HepG2 (cell line): ENCODE results near the gene EPN2. TPM values are rescaled to one million over a fixed set of nuclear protein-coding genes. Genes with fewer than 3 reads are reported as not detected.

Experiments
- CCAR2 ChIP-seq: fragments of 200-400 bp; formaldehyde crosslinking; optimal IDR thresholded peaks from 2 replicates; pipeline ENCODE3; 2018; ENCODE audit warnings: low read depth, mild to moderate bottlenecking, low read length, moderate library complexity
- CCDC6 ChIP-seq: sonication (generic); formaldehyde crosslinking; IDR thresholded peaks from 2 replicates; pipeline ENCODE4 v1.8.1; 2022; ENCODE audit warnings: mild to moderate bottlenecking, missing genetic modification reagents, moderate library complexity
- HNRNPUL1 ChIP-seq: fragments of 200-400 bp; formaldehyde crosslinking; IDR thresholded peaks from 2 replicates; pipeline ENCODE4 v1.6.1; 2017; ENCODE audit warnings: low read depth, mild to moderate bottlenecking, low read length, moderate library complexity
- MAFK ChIP-seq, 2 experiments: IDR thresholded peaks in 1 of 2; conservative IDR thresholded peaks in 1 of 2; 2 replicates each; pipeline ENCODE4 v1.6.1; 2011; ENCODE audit warnings: improper control_type of control experiment in 2 of 2, low read length in 2 of 2
- NCOA5 ChIP-seq: sonication (generic); formaldehyde crosslinking; IDR thresholded peaks from 2 replicates; pipeline ENCODE4 v1.4.0; 2020; ENCODE audit warnings: missing genetic modification reagents
- NKX3-1 ChIP-seq: sonication (generic); formaldehyde crosslinking; IDR thresholded peaks from 2 replicates; pipeline ENCODE4 v1.5.0; 2020; ENCODE audit warnings: missing genetic modification reagents
- NR1H2 ChIP-seq: sonication (generic); formaldehyde crosslinking; IDR thresholded peaks from 2 replicates; pipeline ENCODE4 v1.8.1; 2022; ENCODE audit warnings: low read depth, missing genetic modification reagents, borderline replicate concordance
- NR3C1 ChIP-seq: sonication (generic); formaldehyde crosslinking; IDR thresholded peaks from 2 replicates; pipeline ENCODE4 v1.4.0; 2020; ENCODE audit warnings: missing genetic modification reagents
- PHF8 ChIP-seq: sonication (generic); formaldehyde crosslinking; IDR thresholded peaks from 2 replicates; pipeline ENCODE4 v1.5.0; 2020; ENCODE audit warnings: missing genetic modification reagents
- RAD21 ChIP-seq: fragments of 450-650 bp; formaldehyde crosslinking; IDR thresholded peaks from 2 replicates; pipeline ENCODE4 v1.5.0; 2020; ENCODE audit warnings: mild to moderate bottlenecking
- RARG ChIP-seq: sonication (generic); formaldehyde crosslinking; IDR thresholded peaks from 2 replicates; pipeline ENCODE4 v1.4.0; 2020; ENCODE audit warnings: low read depth, mild to moderate bottlenecking, missing genetic modification reagents
- SALL1 ChIP-seq: sonication (generic); formaldehyde crosslinking; IDR thresholded peaks from 2 replicates; pipeline ENCODE4 v1.8.0; 2022; ENCODE audit warnings: mild to moderate bottlenecking, missing genetic modification reagents
- SRF ChIP-seq: IDR thresholded peaks from 2 replicates; pipeline ENCODE4 v1.6.1; 2011; ENCODE audit warnings: mild to moderate bottlenecking, low read depth, low read length, moderate library complexity
- TCF7 ChIP-seq: sonication (generic); IDR thresholded peaks from 2 replicates; pipeline ENCODE4 v1.6.1; 2016; ENCODE audit warnings: antibody characterized with exemption, low read depth
- YEATS4 ChIP-seq: sonication (generic); formaldehyde crosslinking; IDR thresholded peaks from 2 replicates; pipeline ENCODE4 v1.4.0; 2020; ENCODE audit warnings: missing genetic modification reagents, borderline replicate concordance
- ZNF124 ChIP-seq: sonication (generic); formaldehyde crosslinking; IDR thresholded peaks from 2 replicates; pipeline ENCODE4 v1.4.0; 2020; ENCODE audit warnings: missing genetic modification reagents
- ZNF773 ChIP-seq: sonication (generic); formaldehyde crosslinking; IDR thresholded peaks from 2 replicates; pipeline ENCODE4 v1.4.0; 2020; ENCODE audit warnings: missing genetic modification reagents, borderline replicate concordance
- ZNF839 ChIP-seq: sonication (generic); formaldehyde crosslinking; IDR thresholded peaks from 2 replicates; pipeline ENCODE4 v1.4.0; 2020; ENCODE audit warnings: missing genetic modification reagents, mild to moderate bottlenecking, borderline replicate concordance
- polyA plus RNA-seq, 8 experiments: library from polyadenylated mRNA; depleted of rRNA in 3 of 8; stranded (reverse) in 7 of 8; unstranded in 1 of 8; fragments of >200 nt; fragmentation: Illumina TruSeq in 4 of 8; extraction: Trizol in 4 of 8; gene quantifications; 2 replicates each; pipeline versions ENCODE4 v1.2.1 to v1.2.3, GENCODE V29; 2011 to 2016; ENCODE audit warnings: low read depth in 4 of 8, missing spikeins in 1 of 8, mixed read lengths in 1 of 8; ENCODE audit not compliant: insufficient read depth in 1 of 8
- total RNA-seq, 5 experiments: library from RNA; depleted of rRNA; stranded (reverse); fragments of >200 nt; fragmentation: Illumina TruSeq; extraction: Trizol; gene quantifications; 2 replicates each; pipeline ENCODE4 v1.2.3, GENCODE V29; 2016; ENCODE audit warnings: low read depth in 1 of 5
- TF ChIP-seq, protein P1 (sequence below): sonication (generic); formaldehyde crosslinking; IDR thresholded peaks from 2 replicates; pipeline ENCODE4 v1.4.0; 2020; ENCODE audit warnings: mild to moderate bottlenecking, missing genetic modification reagents, borderline replicate concordance
- TF ChIP-seq, protein P2 (sequence below), 2 experiments: fragments of 450-650 bp in 1 of 2; sonication (generic) in 1 of 2; formaldehyde crosslinking; IDR thresholded peaks; 2 replicates each; pipeline versions ENCODE4 v1.5.0 to v1.8.0; 2020 to 2022; ENCODE audit warnings: mild to moderate bottlenecking in 1 of 2, missing genetic modification reagents in 1 of 2
- TF ChIP-seq, protein P3 (sequence below): IDR thresholded peaks from 2 replicates; pipeline ENCODE4 v1.6.1; 2016
- TF ChIP-seq, protein P4 (sequence below): sonication (generic); formaldehyde crosslinking; IDR thresholded peaks from 2 replicates; pipeline ENCODE4 v1.8.0; 2022; ENCODE audit warnings: mild to moderate bottlenecking, missing genetic modification reagents, moderate library complexity

Gene EPN2
- total and polyA plus RNA-seq, 2 of the 13 experiments (the other 11 are each of a cell fraction or from before 2014, with no cell fraction given): 7.8 to 19.2 TPM

DNA sequence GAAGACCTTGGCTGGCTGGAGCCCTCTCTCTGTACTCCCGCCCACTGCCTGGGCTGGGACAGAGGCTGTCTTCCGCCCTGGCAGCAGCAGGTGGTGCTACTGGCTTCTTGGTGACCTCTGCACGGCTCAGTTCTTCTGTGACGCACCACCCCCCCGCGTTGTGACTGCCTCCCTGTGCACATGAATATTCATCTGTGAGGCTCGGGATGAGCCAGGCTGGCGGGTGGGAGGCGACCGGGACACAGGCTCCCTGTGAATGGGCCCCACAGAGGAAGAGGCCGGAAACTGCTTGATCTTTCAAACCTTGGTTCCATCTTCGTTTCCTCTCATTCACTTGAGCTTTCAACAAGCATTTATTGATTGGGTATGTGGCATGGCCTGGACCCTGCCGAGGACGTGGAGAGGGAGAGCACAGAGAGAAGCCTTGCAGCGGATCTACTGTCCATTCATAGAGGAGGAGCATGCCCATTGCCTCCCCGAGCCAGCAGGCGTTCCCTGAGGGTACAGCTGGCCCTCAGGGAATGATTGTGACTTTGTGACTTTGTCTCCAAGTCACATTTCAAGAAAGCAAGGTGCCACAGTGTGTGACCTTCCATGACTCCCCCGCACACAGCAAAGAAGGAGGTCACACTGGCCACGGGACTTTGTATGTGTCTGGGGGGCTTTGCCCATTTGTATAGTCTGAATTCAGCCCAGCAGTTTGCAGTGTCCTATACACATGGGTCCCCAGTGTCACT lies 80.4 kb downstream of the EPN2 start (continued):
- TF ChIP-seq, protein P1, sequence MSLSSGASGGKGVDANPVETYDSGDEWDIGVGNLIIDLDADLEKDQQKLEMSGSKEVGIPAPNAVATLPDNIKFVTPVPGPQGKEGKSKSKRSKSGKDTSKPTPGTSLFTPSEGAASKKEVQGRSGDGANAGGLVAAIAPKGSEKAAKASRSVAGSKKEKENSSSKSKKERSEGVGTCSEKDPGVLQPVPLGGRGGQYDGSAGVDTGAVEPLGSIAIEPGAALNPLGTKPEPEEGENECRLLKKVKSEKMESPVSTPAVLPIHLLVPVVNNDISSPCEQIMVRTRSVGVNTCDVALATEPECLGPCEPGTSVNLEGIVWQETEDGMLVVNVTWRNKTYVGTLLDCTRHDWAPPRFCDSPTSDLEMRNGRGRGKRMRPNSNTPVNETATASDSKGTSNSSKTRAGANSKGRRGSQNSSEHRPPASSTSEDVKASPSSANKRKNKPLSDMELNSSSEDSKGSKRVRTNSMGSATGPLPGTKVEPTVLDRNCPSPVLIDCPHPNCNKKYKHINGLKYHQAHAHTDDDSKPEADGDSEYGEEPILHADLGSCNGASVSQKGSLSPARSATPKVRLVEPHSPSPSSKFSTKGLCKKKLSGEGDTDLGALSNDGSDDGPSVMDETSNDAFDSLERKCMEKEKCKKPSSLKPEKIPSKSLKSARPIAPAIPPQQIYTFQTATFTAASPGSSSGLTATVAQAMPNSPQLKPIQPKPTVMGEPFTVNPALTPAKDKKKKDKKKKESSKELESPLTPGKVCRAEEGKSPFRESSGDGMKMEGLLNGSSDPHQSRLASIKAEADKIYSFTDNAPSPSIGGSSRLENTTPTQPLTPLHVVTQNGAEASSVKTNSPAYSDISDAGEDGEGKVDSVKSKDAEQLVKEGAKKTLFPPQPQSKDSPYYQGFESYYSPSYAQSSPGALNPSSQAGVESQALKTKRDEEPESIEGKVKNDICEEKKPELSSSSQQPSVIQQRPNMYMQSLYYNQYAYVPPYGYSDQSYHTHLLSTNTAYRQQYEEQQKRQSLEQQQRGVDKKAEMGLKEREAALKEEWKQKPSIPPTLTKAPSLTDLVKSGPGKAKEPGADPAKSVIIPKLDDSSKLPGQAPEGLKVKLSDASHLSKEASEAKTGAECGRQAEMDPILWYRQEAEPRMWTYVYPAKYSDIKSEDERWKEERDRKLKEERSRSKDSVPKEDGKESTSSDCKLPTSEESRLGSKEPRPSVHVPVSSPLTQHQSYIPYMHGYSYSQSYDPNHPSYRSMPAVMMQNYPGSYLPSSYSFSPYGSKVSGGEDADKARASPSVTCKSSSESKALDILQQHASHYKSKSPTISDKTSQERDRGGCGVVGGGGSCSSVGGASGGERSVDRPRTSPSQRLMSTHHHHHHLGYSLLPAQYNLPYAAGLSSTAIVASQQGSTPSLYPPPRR: 0 out of 2 replicates have a peak, but pooled peaks have one; percentile 17
- no peak for TF ChIP-seq MAFK (conservative IDR thresholded peaks at IDR 0.05 in 1 of 2, IDR thresholded peaks at IDR 0.05 in 1 of 2; ENCODE audit: low read length in 2 of 2)
- no peak for TF ChIP-seq PHF8 (CRISPR knock-in tag)
- no peak for TF ChIP-seq SRF
- TF ChIP-seq NR1H2 (CRISPR knock-in tag): no peak
- TF ChIP-seq NKX3-1 (CRISPR knock-in tag): no peak
- TF ChIP-seq RAD21 (CRISPR knock-in tag): peak; percentile 95
- TF ChIP-seq NR3C1: no peak
- no peak for TF ChIP-seq ZNF124 (CRISPR knock-in tag)
- TF ChIP-seq, protein P2, sequence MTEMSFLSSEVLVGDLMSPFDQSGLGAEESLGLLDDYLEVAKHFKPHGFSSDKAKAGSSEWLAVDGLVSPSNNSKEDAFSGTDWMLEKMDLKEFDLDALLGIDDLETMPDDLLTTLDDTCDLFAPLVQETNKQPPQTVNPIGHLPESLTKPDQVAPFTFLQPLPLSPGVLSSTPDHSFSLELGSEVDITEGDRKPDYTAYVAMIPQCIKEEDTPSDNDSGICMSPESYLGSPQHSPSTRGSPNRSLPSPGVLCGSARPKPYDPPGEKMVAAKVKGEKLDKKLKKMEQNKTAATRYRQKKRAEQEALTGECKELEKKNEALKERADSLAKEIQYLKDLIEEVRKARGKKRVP (CRISPR knock-in tag; IDR thresholded peaks at IDR 0.05): no peak
- TF ChIP-seq RARG: no peak
- TF ChIP-seq, protein P3, sequence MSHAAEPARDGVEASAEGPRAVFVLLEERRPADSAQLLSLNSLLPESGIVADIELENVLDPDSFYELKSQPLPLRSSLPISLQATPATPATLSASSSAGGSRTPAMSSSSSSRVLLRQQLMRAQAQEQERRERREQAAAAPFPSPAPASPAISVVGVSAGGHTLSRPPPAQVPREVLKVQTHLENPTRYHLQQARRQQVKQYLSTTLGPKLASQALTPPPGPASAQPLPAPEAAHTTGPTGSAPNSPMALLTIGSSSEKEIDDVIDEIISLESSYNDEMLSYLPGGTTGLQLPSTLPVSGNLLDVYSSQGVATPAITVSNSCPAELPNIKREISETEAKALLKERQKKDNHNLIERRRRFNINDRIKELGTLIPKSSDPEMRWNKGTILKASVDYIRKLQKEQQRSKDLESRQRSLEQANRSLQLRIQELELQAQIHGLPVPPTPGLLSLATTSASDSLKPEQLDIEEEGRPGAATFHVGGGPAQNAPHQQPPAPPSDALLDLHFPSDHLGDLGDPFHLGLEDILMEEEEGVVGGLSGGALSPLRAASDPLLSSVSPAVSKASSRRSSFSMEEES (CRISPR knock-in tag): peak; percentile 29; the same call in 1 of the 2 replicates
- no peak for TF ChIP-seq TCF7
- TF ChIP-seq CCAR2: no peak
- TF ChIP-seq CCDC6: 0 out of 2 replicates have a peak, but pooled peaks have one; percentile 26
- peak; percentile 84 for TF ChIP-seq SALL1
- no peak for TF ChIP-seq HNRNPUL1
- TF ChIP-seq YEATS4 (CRISPR knock-in tag): no peak; the same call in 1 of the 2 replicates
- TF ChIP-seq, protein P4, sequence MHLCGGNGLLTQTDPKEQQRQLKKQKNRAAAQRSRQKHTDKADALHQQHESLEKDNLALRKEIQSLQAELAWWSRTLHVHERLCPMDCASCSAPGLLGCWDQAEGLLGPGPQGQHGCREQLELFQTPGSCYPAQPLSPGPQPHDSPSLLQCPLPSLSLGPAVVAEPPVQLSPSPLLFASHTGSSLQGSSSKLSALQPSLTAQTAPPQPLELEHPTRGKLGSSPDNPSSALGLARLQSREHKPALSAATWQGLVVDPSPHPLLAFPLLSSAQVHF: no peak
- no peak for TF ChIP-seq ZNF773 (CRISPR knock-in tag)
- TF ChIP-seq NCOA5 (CRISPR knock-in tag): no peak
- no peak for TF ChIP-seq ZNF839 (CRISPR knock-in tag)
